Sigmoid colon (tissue), 7 donors: Measurements from ENCODE around the gene SLC22A3. TPM values are rescaled to one million over a fixed set of nuclear protein-coding genes. Genes with fewer than 3 reads are reported as not detected.

Source experiments
- DNase-seq: peaks from one replicate; pipeline ENCODE4 v3.0.0-alpha.2; 2019
- H3K27ac ChIP-seq, 4 donors: fragments of 200-600 bp; sonication (generic); one replicate each; pipeline ENCODE4 v1.5.1; 2016 to 2019; ENCODE audit warnings: mild to moderate bottlenecking in 1 of 4
- H3K27me3 ChIP-seq, 3 donors: fragments of 200-600 bp; sonication (generic); one replicate each; pipeline ENCODE4 v1.5.1; 2019; ENCODE audit warnings: mild to moderate bottlenecking in 1 of 3
- H3K36me3 ChIP-seq, 4 donors: fragments of 200-600 bp; sonication (generic); one replicate each; pipeline ENCODE4 v1.5.1; 2016 to 2019
- H3K4me1 ChIP-seq, 4 donors: fragments of 200-600 bp; sonication (generic); one replicate each; pipeline ENCODE4 v1.5.1; 2017 to 2019
- H3K4me3 ChIP-seq, 4 donors: fragments of 200-600 bp; sonication (generic); one replicate each; pipeline ENCODE4 v1.5.1; 2017 to 2019; ENCODE audit warnings: mild to moderate bottlenecking in 2 of 4, moderate library complexity in 1 of 4
- H3K9me3 ChIP-seq, 4 donors: fragments of 200-600 bp in 3 of 4; sonication (generic) in 3 of 4; one replicate each; pipeline versions ENCODE4 v1.5.1 to v1.6.1; 2013 to 2019
- CTCF ChIP-seq, 4 experiments: fragments of 450-650 bp in 3 of 4; fragments of 200-600 bp in 1 of 4; IDR thresholded peaks; one replicate each; pipeline ENCODE4 v1.5.1; 2016 to 2019; ENCODE audit warnings: antibody characterized with exemption in 4 of 4, mild to moderate bottlenecking in 3 of 4, moderate library complexity in 2 of 4
- EP300 ChIP-seq, 4 donors: sonication (generic); formaldehyde crosslinking; IDR thresholded peaks; one replicate each; pipeline ENCODE4 v1.6.1; 2017; ENCODE audit warnings: antibody characterized with exemption in 4 of 4
- POLR2A ChIP-seq, 2 donors: fragments of 450-650 bp; IDR thresholded peaks; one replicate each; pipeline ENCODE4 v1.6.1; 2016; ENCODE audit warnings: antibody characterized with exemption in 2 of 2, mild to moderate bottlenecking in 2 of 2, moderate library complexity in 2 of 2
- POLR2AphosphoS5 ChIP-seq, 4 donors: sonication (generic); formaldehyde crosslinking; IDR thresholded peaks; one replicate each; pipeline ENCODE4 v1.6.1; 2017; ENCODE audit warnings: antibody characterized with exemption in 4 of 4
- WGBS, 2 donors: extraction: QIAGEN DNeasy Blood & Tissue Kit; methylation state at CpG; one replicate each; pipeline ENCODE4 v1.1.7; 2013; 5-methylcytosine and 5-hydroxymethylcytosine counted together
- intact Hi-C: fragments of 100-400 bp; cut with DNase I; formaldehyde crosslinking; loops from one replicate; pipeline ENCODE4 v1.15.1; 2023
- polyA plus RNA-seq, 3 donors: library from polyadenylated mRNA; stranded (reverse); fragments of 200-250 nt; gene quantifications; one replicate each; pipeline ENCODE4 v1.2.3, GENCODE V29; 2013
- total RNA-seq, 4 donors: library from RNA; depleted of rRNA; stranded (reverse); fragments of >200 nt; gene quantifications; one replicate each; pipeline ENCODE4 v1.1.0, GENCODE V29; 2016
- donor health status: healthy with polysubstance abuse.
- donor health status: Bipolar disorder and iron deficiency.
- donor health status: healthy.

The SLC22A3 gene
- total and polyA plus RNA-seq, 7 donors = 0.23 to 26.3 (median 13.6) TPM

- no peak overlapping the region for H3K4me3 ChIP-seq
- no peaks in the 10 kb centered on the region for H3K27me3 ChIP-seq
- WGBS, 2 donors = 75 to 81% methylated on average over 3 of the region's 3 CpGs
- no peak overlapping the region for H3K27ac ChIP-seq
- H3K36me3 ChIP-seq = no peaks in the 10 kb centered on the region
- no peaks in the 10 kb centered on the region for H3K9me3 ChIP-seq
- no peak for DNase-seq
- intact Hi-C loops = no loop called here
- H3K4me1 ChIP-seq = no peaks in the 10 kb centered on the region
- TF ChIP-seq POLR2AphosphoS5 (IDR thresholded peaks at IDR 0.05) = no peak
- no peak for TF ChIP-seq POLR2A (IDR thresholded peaks at IDR 0.05)
- no peak for TF ChIP-seq EP300 (IDR thresholded peaks at IDR 0.05)
- no peak for TF ChIP-seq CTCF (IDR thresholded peaks at IDR 0.05)
These were observed 15.1 kb upstream of the SLC22A3 start for GRCh38 chr6:160333101-160333500.

- no peak for DNase-seq
- Histone ChIP-seq H3K27ac (no peak overlapping the region), H3K27me3 (no peaks in the 10 kb centered on the region), H3K4me1 (no peaks in the 10 kb centered on the region), H3K4me3 (no peak overlapping the region), H3K36me3 (no peaks in the 10 kb centered on the region), H3K9me3 (no peaks in the 10 kb centered on the region)
- TF ChIP-seq POLR2AphosphoS5 (IDR thresholded peaks at IDR 0.05) = no peak
- TF ChIP-seq EP300 (IDR thresholded peaks at IDR 0.05) = no peak
- TF ChIP-seq CTCF (IDR thresholded peaks at IDR 0.05) = no peak
- no peak for TF ChIP-seq POLR2A (IDR thresholded peaks at IDR 0.05)
- intact Hi-C loops = no loop called here
- 73 to 83% methylated on average over 2 of the region's 2 CpGs for WGBS, 2 donors
These were observed 14.3 kb upstream of the SLC22A3 start for GRCh38 chr6:160333841-160334240.

GRCh38 chr6:160336200-160336599 lies 12.0 kb upstream of the SLC22A3 start:
- Histone ChIP-seq H3K36me3 (no peaks in the 10 kb centered on the region), H3K9me3 (no peaks in the 10 kb centered on the region), H3K4me1 (no peaks in the 10 kb centered on the region), H3K4me3 (no peak overlapping the region), H3K27me3 (no peaks in the 10 kb centered on the region), H3K27ac (no peak overlapping the region)
- WGBS, 2 donors = 94 to 95% methylated on average over 5 of the region's 5 CpGs
- no peak for DNase-seq
- TF ChIP-seq POLR2AphosphoS5 (IDR thresholded peaks at IDR 0.05) = no peak
- TF ChIP-seq POLR2A (IDR thresholded peaks at IDR 0.05) = no peak
- TF ChIP-seq CTCF (IDR thresholded peaks at IDR 0.05) = no peak
- no peak for TF ChIP-seq EP300 (IDR thresholded peaks at IDR 0.05)
- intact Hi-C loops = no loop called here

- 85 to 91% methylated on average over 2 of the region's 2 CpGs for WGBS, 2 donors
These were observed 10.9 kb upstream of the SLC22A3 start for GRCh38 chr6:160337301-160337700.

More at GRCh38 chr6:160337301-160337700, 10.9 kb upstream of the SLC22A3 start:
- no peak for TF ChIP-seq EP300 (IDR thresholded peaks at IDR 0.05)
- no peak for TF ChIP-seq CTCF (IDR thresholded peaks at IDR 0.05)
- no peak for TF ChIP-seq POLR2AphosphoS5 (IDR thresholded peaks at IDR 0.05)
- no peak for TF ChIP-seq POLR2A (IDR thresholded peaks at IDR 0.05)
- H3K4me3 ChIP-seq = no peak overlapping the region
- DNase-seq = no peak
- no peaks in the 10 kb centered on the region for H3K9me3 ChIP-seq
- no peak overlapping the region for H3K27ac ChIP-seq
- no peaks in the 10 kb centered on the region for H3K36me3 ChIP-seq
- intact Hi-C loops = no loop called here
- H3K4me1 ChIP-seq = no peaks in the 10 kb centered on the region
- H3K27me3 ChIP-seq = no peaks in the 10 kb centered on the region
